NCI-H1092 treated with DMSO at 0.1 percent for 48 hours (cell line): ENCODE results near the gene ARHGAP26.

Experiments
- DNase-seq: peaks from one replicate; lab custom pipeline; 2025; lab: John Stamatoyannopoulos, UW

The ARHGAP26 gene

DNA sequence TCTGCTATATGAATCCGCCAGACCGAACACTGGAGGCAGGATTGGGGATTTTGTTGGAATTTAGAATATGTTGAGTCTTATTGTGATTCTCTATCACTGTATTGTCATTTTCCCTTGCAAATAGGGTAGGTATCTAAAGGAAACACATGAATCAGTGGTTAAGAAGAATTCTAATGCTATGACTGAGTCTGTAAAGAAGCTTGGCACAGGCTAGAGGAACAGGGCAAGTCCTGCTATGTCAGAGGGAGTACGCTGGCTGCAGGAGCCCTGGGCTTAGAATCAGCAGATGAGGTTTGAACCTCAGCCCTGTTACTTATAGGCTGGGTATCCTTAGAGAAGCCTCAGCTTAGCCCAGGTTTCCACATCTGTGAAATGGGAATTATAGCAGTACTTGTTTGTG, 435.2 kb downstream of the ARHGAP26 start:
- DNase-seq = no peak

DNA sequence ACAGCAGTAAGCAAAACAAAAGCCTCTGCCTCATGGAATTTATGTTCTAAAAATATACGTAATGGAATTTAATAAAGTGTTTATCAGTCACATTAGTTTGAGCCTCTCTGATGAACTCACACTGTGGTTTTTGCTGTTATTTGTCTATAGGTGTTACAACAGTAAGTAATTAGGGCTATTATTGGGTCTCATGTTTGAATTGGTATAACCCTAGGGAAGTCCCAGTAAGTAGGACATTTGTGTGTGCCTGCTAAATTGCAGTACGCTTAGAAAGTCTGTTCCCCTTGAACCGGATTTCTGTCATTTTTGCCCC, 435.7 kb downstream of the ARHGAP26 start:
- DNase-seq = no peak

DNA sequence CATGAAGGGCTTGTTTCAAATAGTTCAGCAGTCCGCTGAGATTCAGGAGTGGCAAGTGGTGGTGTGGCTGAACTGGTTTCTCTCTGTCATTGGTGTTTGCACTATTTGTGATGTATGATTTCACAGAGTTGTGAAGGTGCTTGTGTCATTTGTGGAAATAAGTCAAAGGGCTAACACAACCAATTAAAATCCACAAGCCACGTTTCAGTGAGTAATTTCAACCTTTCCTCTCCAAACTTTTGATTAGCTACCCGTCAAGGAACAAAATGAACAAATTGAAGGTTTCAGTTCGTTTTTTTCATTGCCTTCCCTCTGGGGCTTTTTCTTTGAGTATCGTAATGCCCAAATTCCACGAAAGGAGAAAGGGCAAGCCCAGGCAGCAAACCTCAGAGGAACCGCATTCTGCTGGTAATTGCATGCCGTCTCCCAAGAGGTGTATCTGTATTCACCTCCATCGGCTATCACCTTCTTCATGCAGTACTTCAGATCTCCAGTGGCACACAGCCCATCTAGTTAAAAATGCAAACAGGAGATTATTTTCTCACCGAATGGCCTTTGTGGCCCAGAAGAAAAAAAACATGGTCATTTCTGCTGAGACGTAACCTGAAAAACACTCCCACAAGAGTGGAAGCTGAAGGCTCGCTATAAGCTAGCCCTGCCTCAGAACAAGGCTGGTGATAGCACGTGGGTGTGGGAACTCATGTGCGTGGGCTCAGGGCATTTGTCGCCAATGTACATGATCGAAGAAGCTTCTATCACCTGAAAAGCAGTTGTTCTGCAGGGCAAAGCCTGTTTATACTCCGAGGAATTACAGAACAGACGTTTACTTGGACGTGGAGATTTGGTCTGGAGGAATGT, 436.2 kb downstream of the ARHGAP26 start:
- DNase-seq = no peak

DNA sequence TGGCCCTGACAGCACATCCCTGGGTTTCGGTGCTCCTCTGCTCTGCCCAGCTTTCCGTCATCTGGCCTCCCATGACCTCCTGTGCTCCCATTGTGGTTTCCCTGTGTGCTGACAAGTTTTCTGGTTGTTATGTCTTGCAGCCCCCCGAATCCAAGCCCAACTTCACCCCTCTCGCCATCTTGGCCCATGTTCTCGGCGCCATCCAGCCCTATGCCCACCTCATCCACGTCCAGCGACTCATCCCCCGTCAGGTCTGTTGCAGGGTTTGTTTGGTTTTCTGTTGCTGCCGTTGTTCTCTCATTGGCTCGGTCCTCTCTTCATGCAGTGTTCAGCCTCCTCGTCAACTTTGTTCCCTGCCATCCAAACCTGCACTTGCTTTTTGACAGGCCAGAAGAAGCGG, 436.9 kb downstream of the ARHGAP26 start:
- no peak for DNase-seq

DNA sequence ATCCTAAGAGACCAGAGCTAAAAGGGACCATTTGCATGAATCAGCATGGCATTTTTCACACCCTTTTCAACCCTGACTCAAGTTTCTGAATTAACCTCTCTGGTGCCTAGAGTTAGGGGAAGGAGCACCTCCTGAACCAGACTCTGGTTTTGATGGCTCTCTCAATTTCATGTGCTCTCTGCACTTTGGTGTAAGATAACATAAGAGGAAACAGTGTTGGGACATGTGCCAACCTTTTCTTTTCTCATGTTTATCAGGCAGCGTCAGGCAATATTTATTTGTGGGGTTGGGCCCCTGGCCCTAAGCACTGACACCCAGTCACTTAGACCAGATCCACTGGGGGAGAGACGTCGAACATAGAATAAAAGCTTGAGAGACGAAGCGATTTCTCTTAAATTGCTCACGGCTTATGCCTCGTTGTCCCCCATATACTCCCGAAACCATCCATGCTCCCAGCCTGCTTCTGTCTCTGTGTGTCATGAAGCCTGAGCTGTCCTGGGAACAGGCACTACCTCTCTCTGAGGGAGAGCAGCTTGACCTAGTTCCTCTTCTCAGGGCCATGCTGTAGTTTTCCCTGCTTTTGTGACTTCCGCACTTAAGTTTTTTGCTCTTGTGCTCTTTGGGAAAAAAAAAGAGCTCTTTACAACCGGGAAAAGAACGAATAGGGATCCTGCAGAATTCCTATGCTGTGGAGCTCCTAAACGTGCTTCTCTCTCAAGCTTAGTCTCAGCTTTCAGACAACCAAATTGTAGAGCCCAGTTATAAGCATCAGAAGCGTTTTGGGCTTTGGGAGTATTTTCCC, 437.6 kb downstream of the ARHGAP26 start:
- DNase-seq = no peak

DNA sequence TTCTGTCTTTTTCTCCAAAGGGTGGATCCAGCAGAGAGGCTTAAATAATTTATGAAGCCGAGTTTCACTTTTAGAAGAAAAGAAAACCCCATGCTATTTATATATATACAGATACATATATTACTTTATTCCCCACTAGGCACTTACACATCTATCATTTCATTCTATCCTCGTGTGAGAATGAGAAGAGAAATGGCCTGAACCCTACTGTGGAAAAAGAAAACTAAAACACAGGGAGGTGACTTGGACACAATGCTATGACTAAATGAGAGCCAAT, 438.1 kb downstream of the ARHGAP26 start:
- no peak for DNase-seq

DNA sequence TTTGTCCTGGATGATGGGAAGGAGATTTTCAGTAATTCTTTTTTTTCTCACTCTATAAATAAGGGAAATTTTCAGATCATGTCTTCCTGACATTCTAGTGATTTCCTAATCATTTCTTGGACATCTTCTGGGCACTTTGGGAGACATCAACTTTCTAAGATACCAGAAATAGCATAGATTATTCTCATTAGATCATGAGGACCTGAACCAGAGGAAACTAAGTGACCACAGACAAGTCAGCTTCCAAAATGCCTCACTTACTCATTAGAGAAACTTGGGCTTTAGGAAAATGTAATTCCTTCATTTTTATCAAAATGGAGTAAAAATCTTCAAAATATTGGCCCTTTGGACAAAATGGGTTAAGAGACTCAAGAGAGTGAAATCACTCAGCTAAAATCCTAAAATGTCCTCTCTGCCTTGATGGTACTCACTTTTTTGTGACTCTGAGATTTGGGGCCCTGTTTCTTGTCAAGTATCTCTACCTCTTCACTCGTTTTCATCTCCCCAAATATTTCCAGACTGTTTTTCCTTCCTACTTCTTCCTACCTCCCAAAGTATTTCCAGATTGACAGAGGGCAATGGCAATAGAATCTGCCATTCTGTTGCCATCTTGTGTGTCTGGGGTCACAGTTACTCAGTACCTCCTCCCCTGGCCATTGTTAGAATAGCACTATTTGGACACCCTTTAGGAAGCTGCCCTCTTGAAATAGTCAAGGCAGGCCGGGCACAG, 438.8 kb downstream of the ARHGAP26 start:
- no peak for DNase-seq

DNA sequence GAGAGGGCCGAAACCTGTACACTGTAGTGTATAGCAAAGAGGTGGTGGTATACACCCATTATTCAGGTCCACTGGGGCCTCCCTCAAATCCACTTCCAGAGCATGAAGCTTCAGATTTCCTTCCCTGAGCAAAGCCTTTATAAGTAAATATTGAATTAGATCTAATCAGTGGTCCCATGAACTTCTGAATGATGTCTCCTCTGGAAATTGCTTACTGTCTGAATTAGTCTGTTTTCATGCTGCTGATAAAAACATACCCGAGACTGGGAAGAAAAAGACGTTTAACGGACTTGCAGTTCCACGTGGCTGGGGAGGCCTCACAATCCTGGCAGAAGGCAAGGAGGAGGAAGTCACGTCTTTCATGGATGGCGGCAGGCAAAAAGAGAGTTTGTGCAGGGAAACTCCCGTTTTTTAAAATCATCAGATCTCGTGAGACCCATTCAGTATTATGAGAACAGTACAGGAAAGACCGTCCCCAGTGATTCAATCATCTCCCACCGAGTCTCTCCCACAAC, 439.8 kb downstream of the ARHGAP26 start:
- no peak for DNase-seq

DNA sequence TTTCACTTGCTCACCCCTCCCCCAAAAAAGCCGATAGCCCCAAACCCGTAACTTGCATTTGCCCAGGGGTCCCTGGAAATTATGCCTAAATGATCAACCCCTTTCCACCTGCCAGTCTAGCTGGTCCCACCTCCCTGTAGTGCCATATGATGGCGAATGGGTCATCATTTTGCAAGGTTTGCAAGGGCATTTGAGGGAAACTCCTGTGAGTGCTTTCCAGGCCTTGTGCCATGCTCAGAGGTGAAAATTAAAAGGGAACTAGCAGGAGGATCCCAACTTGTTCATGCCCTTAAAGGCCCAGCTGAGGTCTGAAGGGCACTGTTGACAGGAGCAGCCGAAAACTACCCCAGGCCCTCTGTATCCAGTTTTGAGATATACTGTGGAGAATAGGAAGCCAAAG, 440.4 kb downstream of the ARHGAP26 start:
- DNase-seq = no peak

DNA sequence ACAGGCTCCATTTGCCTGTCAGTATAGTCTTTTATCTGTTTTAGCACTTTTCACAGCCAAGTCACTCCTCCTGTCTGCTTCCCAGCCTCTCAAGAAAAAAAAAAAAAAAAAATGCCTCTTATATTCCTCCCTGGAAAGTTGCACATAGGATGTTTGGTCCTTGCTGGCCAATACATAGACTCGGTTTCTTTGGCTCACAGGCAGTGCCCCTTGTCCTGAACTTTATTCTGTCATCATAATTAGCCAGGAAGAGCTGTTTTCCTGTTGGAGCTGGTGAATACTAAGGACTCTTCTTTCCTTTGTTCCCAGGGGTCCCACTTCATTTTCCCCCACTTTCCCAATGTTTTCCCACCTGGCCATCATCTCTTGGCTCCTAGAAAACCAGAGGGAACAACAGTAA, 442.1 kb downstream of the ARHGAP26 start:
- DNase-seq = no peak

DNA sequence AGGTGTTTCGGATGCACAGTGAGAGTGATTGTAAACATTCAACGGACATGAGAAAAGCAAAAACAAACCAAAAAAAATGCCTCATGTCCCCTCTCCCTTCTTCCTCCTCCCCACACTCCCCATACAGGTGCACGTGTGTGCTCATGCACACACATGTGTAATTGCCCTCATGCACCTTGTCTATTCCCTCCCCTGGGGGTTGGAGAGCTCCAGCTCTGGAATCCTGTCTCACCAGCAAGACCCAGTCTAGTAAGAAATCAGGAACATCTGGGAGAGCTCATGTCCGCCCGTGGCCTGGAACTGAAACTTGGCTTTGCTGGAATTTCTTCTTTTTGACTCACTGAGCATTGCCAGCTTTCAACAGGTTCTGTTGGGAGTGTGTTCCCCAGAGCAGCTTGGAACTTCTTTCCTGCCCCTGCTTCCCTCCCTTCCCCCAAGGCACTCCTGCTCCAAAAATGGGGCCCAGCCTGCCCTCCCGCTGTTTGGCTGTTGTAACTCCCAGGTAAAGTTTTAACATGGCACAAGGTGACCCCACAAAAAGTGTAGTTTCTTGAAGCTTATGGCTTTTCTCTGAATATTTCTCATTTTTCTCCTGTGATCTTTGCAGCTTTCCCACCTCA, 443.2 kb downstream of the ARHGAP26 start:
- no peak for DNase-seq

DNA sequence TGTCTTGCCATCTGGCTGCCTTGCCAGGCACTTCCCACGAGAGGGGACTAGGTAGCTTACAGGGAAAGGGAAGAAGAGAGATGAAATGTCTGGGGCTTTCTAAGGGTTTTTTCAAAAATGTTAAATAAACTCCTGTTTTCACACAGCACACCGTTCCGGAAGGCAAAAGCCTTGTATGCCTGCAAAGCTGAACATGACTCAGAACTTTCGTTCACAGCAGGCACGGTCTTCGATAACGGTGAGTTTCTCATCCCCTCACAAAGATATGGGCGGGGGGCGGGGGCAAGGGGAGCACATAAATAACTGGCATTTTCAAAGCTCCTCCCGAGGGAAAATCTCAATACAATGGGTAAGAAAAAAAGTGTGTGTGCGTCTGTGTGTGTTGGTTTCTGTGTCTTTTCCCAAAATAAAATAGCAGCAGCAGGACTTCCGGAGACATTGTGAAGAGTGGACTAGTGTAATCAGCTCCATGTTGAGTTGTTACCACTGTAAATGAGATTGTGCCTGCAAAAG, 443.7 kb downstream of the ARHGAP26 start:
- no peak for DNase-seq

DNA sequence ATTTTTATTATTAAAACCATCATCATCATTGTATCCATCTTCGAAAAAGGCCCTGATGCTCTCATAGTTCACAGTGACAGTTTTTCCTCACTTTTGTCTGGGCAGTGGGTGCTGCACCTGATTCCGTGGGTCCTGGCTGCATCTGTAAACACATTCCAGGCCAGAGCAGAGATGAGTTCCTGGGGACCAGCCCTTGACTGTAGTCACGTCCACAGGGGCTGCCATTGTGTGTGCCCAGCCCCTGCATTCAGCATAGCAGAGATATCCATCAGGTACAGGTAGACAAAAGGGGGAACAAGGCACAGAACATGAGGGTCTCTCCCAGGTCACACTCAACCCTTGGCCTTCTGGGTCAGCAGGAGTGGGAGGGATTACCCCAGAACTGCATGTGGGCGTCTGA, 444.3 kb downstream of the ARHGAP26 start:
- no peak for DNase-seq

DNA sequence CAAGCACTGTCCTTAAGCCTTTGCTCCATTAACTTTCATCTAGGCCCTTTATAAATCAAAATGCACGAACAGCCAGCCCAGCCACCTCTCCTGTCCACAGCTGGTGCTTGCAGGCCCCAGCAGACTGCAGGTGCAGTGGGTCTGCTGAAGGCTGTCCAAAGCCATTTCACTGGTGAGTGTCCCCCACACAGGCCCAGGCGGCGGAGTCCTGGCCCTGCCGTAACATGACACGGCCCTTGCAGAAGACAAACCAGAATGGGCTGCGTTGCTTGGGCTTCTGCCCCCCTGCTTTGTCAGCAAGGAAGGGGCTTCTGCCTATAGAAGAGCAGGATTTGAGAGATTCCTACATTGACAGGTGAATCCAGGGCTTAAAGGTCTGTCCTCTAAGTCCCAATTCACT, 444.7 kb downstream of the ARHGAP26 start:
- DNase-seq = no peak

DNA sequence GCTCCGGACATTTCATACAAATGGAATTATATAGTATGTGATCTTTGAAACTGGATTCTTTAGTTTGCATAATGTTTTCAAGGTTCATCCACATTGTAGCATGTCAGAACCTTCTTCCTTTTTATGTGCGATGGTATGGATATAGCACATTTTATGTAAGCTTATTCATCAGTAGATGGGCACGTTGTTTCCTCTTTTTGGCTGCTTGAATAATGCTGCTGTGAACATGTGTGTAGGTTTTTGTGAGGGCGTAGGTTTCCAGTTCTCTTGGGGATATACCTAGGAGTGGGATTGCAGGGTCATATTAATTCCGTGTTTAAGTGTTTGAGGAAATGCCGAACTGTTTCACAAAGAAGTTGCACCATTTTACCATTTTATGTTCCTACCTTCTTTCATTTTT, 445.5 kb downstream of the ARHGAP26 start:
- no peak for DNase-seq

DNA sequence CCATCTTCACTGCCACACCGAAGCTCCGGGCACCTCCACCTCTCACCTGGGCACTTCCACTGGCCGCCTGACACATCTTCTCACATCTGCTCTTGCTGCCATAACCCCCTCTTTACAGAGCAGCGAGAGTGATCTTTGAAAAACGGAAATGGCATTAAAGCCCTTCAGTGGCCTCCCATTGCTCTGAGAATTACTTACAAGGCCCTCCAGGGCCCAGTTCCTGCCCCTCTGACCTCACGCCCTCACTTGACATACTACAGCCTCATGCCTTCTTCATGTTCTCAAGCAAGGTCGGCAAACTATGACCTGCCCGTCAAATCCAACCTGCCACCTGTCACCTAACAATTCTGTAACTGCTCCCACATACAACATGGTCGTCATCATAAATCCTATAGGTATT, 446.0 kb downstream of the ARHGAP26 start:
- no peak for DNase-seq

DNA sequence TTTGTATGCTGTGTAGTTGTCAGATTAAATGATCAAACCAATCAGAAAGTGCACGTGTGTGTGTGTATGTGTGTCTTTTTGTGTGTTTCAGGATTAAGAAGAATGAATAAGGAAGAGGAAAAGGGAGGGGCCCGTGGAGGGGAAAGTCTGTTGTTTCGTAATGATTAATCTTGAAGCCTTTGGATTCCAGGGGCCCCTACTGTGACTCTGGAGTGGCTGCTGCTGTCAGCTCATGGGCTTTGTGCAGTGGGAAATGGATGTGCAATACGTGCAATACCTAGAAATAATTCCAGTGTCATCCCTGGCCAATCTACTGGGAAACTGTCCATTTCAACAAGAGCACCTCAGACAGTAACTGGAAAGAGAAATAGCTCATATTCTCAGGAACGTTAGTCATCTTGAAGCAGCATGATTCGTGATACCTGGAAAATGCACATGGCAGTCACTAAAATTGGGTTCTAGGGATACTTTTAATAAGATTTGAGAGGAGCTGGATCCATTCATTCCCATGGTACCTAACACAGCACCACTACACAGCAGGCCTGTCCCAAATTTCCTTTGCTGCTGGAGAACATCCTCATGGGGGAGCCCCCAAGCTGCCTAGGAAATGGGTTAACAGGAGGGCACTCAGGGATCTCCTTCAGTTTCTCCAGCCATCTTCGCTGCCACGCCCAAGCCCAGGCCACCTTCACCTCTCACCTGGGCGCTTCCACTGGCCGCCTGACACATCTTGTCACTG, 447.1 kb downstream of the ARHGAP26 start:
- DNase-seq = no peak

DNA sequence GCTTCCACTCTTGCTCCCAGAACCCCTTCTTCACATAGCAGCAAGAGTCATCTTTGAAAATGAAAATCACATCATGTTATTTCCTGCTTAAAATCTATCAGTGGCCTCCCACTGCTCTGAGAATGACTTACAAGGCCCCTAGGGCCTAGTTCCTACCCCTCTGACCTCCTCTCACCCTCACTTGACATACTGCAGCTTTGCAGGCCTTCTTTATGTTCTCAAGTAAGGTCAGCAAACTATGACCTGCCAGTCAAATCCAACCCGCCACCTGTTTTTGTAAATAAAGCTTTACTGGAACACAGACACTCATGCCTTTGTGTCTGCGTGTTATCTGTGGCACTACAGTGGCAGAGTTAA, 447.6 kb downstream of the ARHGAP26 start:
- no peak for DNase-seq

DNA sequence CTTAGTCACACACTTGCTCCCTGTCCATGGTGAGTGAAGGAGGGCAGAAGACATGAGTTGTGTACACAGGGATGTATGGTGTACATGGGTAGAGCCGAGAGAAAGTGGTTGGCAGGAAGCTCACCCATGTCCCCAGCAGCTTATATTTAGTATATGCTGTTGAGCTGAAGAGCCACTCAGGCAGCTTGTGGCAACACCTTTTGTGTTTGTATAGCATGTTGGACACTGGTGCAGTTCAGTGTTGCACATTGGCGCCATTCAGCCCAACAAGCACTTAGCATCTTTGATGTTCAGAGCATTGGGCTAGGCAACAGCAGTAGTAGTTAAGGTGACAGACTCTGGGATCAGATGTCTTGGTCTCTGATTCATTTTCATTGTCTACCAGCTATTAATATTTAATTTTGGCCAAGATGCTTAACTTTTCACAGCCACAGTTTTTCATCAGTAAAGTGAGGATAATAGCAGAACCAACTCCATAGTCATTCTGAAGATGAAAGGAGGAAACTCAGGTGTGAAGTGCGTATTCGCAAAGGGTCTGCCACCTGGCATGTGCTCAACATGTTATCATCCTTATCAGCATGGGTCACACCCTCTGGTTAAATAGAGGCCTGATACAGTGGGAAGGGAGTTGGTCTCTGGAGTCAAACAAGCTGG, 448.5 kb downstream of the ARHGAP26 start:
- DNase-seq = peak; percentile 9

DNA sequence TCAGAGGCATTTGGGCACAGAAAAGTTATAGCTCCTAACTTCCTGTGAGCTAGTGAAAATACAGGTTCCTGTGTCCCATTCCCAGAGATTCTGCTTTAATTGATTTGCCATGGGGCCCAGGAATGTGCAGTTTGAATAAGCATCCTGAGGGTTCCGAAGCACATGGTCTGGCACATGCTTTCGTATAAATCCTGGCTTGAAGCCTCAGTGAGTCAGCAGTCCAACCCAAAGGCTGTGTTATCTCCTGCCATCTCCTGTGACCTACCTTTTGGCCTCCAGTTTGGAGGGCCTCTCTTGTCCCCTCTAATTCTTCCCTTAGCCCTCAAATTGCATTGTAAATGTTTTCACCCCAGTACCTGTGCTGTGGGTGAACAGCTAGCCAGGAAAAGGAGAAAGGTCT, 449.5 kb downstream of the ARHGAP26 start:
- no peak for DNase-seq

DNA sequence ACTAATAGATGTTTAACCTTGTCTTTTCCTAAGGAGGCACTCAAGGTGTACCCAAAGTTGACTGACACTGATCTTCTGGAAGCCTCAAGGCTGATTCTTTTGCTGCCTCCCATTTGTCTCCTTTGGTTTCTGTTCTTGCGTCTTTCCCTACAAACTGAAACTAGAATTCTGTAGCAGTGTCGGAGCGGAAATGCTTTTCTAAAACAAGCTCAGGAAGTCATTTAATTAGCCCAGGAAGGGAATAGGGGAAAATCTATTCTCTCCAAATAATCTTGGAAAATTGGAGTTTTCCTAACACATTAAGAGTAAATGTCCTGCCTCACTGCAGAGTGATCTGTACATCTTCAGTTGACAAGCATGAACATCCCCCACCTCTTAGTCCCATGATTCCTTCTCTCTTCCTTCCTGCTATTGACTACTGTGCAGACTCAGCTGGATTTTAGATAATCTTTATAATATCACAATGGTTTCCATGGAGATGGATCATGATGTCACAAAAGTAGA, 450.6 kb downstream of the ARHGAP26 start:
- DNase-seq = no peak
